H9 (cell line): ENCODE measurements around the gene FLNA. TPM values are rescaled to one million over a fixed set of nuclear protein-coding genes. Genes with fewer than 3 reads are reported as not detected.

ENCODE experiments used
- DNase-seq: peaks from one replicate; pipeline ENCODE4 v3.0.0-alpha.2; 2017
- H2AFZ ChIP-seq: one replicate; pipeline ENCODE4 v1.6.1; 2013; ENCODE audit warnings: mild to moderate bottlenecking, low read length, control low read depth, moderate library complexity
- H2AK5ac ChIP-seq: 2 replicates; pipeline ENCODE4 v1.6.1; 2013; ENCODE audit warnings: low read length, control low read depth, mixed read lengths; ENCODE audit not compliant: insufficient read length
- H2BK120ac ChIP-seq: one replicate; pipeline ENCODE4 v1.6.1; 2013; ENCODE audit warnings: low read depth, mild to moderate bottlenecking, low read length, control low read depth, inconsistent platforms; ENCODE audit not compliant: poor library complexity, severe bottlenecking
- H2BK12ac ChIP-seq: 2 replicates; pipeline ENCODE4 v1.6.1; 2013; ENCODE audit warnings: low read length, control low read depth, mixed read lengths, low read depth; ENCODE audit not compliant: insufficient read length
- H2BK15ac ChIP-seq: 2 replicates; pipeline ENCODE4 v1.6.1; 2013; ENCODE audit warnings: low read depth, low read length, control low read depth
- H2BK20ac ChIP-seq: one replicate; pipeline ENCODE4 v1.6.1; 2013; ENCODE audit warnings: low read depth, mild to moderate bottlenecking, low read length, control low read depth, inconsistent platforms; ENCODE audit not compliant: poor library complexity, severe bottlenecking
- H2BK5ac ChIP-seq: 2 replicates; pipeline ENCODE4 v1.6.1; 2013; ENCODE audit warnings: low read length, control low read depth, mixed read lengths; ENCODE audit not compliant: insufficient read length
- H3K14ac ChIP-seq: 2 replicates; pipeline ENCODE4 v1.6.1; 2013; ENCODE audit warnings: low read length, control low read depth; ENCODE audit not compliant: insufficient read depth
- H3K18ac ChIP-seq: 2 replicates; pipeline ENCODE4 v1.6.1; 2013; ENCODE audit warnings: low read depth, mild to moderate bottlenecking, mixed read lengths, low read length, control low read depth; ENCODE audit not compliant: insufficient read length
- H3K23ac ChIP-seq: 2 replicates; pipeline ENCODE4 v1.6.1; 2013; ENCODE audit warnings: low read length, control low read depth, mixed read lengths, low read depth; ENCODE audit not compliant: insufficient read length
- H3K23me2 ChIP-seq: 2 replicates; pipeline ENCODE4 v1.6.1; 2013; ENCODE audit warnings: low read depth, mild to moderate bottlenecking, mixed read lengths, low read length, control low read depth; ENCODE audit not compliant: insufficient read length, poor library complexity, severe bottlenecking
- H3K27ac ChIP-seq: 2 replicates; pipeline ENCODE4 v1.5.1; 2013; ENCODE audit warnings: low read length, control low read depth, mixed read lengths, low read depth; ENCODE audit not compliant: insufficient read length
- H3K27me3 ChIP-seq: 2 replicates; pipeline ENCODE4 v1.6.1; 2013; ENCODE audit warnings: low read length, control low read depth, inconsistent platforms; ENCODE audit not compliant: insufficient read depth
- H3K4ac ChIP-seq: 2 replicates; pipeline ENCODE4 v1.6.1; 2013; ENCODE audit warnings: low read depth, mild to moderate bottlenecking, control low read depth, inconsistent platforms, low read length, moderate library complexity
- H3K4me1 ChIP-seq: 2 replicates; pipeline ENCODE4 v1.6.1; 2013; ENCODE audit warnings: low read length, control low read depth, inconsistent platforms; ENCODE audit not compliant: insufficient read depth
- H3K4me2 ChIP-seq: 2 replicates; pipeline ENCODE4 v1.6.1; 2013; ENCODE audit warnings: low read length, control low read depth, mixed read lengths; ENCODE audit not compliant: insufficient read length, insufficient read depth
- H3K56ac ChIP-seq: 2 replicates; pipeline ENCODE4 v1.6.1; 2013; ENCODE audit warnings: low read depth, mild to moderate bottlenecking, mixed read lengths, low read length, control low read depth; ENCODE audit not compliant: insufficient read length
- H3K79me1 ChIP-seq: 2 replicates; pipeline ENCODE4 v1.6.1; 2013; ENCODE audit warnings: low read depth, mild to moderate bottlenecking, moderate library complexity, low read length, control low read depth, inconsistent platforms; ENCODE audit not compliant: insufficient read depth, poor library complexity, severe bottlenecking
- H3K79me2 ChIP-seq: 2 replicates; pipeline ENCODE4 v1.6.1; 2013; ENCODE audit warnings: low read length, control low read depth, inconsistent platforms; ENCODE audit not compliant: insufficient read depth
- H3K9ac ChIP-seq: 2 replicates; pipeline ENCODE4 v1.6.1; 2013; ENCODE audit warnings: low read length, control low read depth, mixed read lengths; ENCODE audit not compliant: insufficient read length; ENCODE audit errors: extremely low read depth
- H3K9me3 ChIP-seq: one replicate; pipeline ENCODE4 v1.6.1; 2013; ENCODE audit warnings: low read depth, low read length, inconsistent platforms; ENCODE audit not compliant: control insufficient read depth
- H3T11ph ChIP-seq: one replicate; pipeline ENCODE4 v1.6.1; 2013; ENCODE audit warnings: mild to moderate bottlenecking, low read length, control low read depth, inconsistent platforms
- H4K20me1 ChIP-seq: one replicate; pipeline ENCODE4 v1.6.1; 2013; ENCODE audit not compliant: control insufficient read depth, insufficient read length, insufficient read depth
- H4K5ac ChIP-seq: 2 replicates; pipeline ENCODE4 v1.6.1; 2013; ENCODE audit warnings: low read depth, mild to moderate bottlenecking, mixed read lengths, low read length, control low read depth; ENCODE audit not compliant: insufficient read length
- H4K8ac ChIP-seq: replicated peaks from 2 replicates; pipeline ENCODE4 v1.6.1; 2013; ENCODE audit warnings: low read length, control low read depth, mixed read lengths, low read depth; ENCODE audit not compliant: insufficient read length
- H4K91ac ChIP-seq: 2 replicates; pipeline ENCODE4 v1.6.1; 2013; ENCODE audit warnings: low read depth, mild to moderate bottlenecking, moderate library complexity, mixed read lengths, low read length, control low read depth; ENCODE audit not compliant: insufficient read length
- H3K27ac Mint-ChIP-seq, 3 experiments: 2 replicates in 2 of 3; 3 replicates in 1 of 3; pipeline ENCODE4 v1.8.0; 2020 to 2021; ENCODE audit warnings: mixed read lengths in 3 of 3, mild to moderate bottlenecking in 1 of 3, moderate library complexity in 1 of 3
- H3K27me3 Mint-ChIP-seq: 2 replicates; pipeline ENCODE4 v1.8.0; 2021; ENCODE audit warnings: low read depth, mild to moderate bottlenecking, moderate library complexity, mixed read lengths
- H3K36me3 Mint-ChIP-seq, 3 experiments: 2 replicates in 2 of 3; 3 replicates in 1 of 3; pipeline ENCODE4 v1.8.0; 2020 to 2021; ENCODE audit warnings: low read depth in 3 of 3, mixed read lengths in 3 of 3; ENCODE audit not compliant: insufficient read depth in 1 of 3
- H3K4me1 Mint-ChIP-seq, 2 experiments: 2 replicates each; pipeline ENCODE4 v1.8.0; 2020; ENCODE audit warnings: mixed read lengths in 2 of 2
- H3K4me3 Mint-ChIP-seq, 2 experiments: 2 replicates in 1 of 2; 3 replicates in 1 of 2; pipeline ENCODE4 v1.8.0; 2020 to 2021; ENCODE audit warnings: mild to moderate bottlenecking in 2 of 2, mixed read lengths in 2 of 2, moderate library complexity in 1 of 2
- H3K9me3 Mint-ChIP-seq, 2 experiments: 2 replicates in 1 of 2; 3 replicates in 1 of 2; pipeline ENCODE4 v1.8.0; 2020; ENCODE audit warnings: mild to moderate bottlenecking in 2 of 2, mixed read lengths in 2 of 2, moderate library complexity in 1 of 2
- WGBS: extraction: QIAGEN DNeasy Blood & Tissue Kit; methylation state at CpG from one replicate; pipeline ENCODE4 v1.1.7; 2013; ENCODE audit warnings: missing lambda C conversion rate, low lambda C conversion rate, mixed read lengths; ENCODE audit not compliant: insufficient read length; ENCODE audit errors: extremely low coverage; 5-methylcytosine and 5-hydroxymethylcytosine counted together
- total RNA-seq: library from RNA; stranded (reverse); gene quantifications from 2 replicates; pipeline ENCODE4 v1.2.1, GENCODE V29; 2021
- TF ChIP-seq, protein P1 (sequence below): fragments of 200-600 bp; sonication (generic); conservative IDR thresholded peaks from 3 replicates; pipeline ENCODE4 v1.8.0; 2021; ENCODE audit warnings: antibody characterized with exemption, mild to moderate bottlenecking

FLNA gene
- total RNA-seq, 1 experiment from 2014 or later, result 957 TPM

DNA sequence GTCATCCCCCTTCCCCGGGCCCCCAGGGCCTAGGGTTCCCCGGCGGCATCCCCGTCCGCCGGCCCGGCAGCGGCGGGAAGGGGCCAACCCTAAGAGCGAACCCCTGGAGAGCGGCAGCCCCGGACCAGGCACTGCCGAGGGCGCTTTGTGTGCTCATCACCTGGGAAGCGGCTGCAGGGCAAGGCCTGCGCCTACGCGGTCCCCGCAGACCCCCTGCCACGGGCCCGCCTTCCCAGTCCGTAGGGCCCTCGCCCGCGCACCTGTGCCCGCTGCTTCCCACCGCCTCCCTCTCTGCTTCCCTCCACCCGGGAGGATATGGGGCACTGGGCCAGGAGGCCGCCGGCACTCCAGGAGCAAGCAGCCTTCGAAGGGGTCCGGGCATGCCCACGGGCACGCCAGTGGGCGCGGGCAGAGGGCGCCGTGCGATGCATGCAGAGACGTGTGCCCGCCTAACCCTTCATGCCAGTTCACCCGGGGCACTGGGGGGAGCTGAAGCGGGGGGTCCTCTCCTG, 2.6 kb downstream of the FLNA start:
- Histone ChIP-seq H4K8ac (no peak overlapping the region), H3K23ac (no peak overlapping the region), H3K9me3 (no peaks in the 10 kb centered on the region), H3T11ph (no peak overlapping the region), H4K20me1 (no peaks in the 10 kb centered on the region), H3K79me2 (peaks cover 17% of the 10 kb centered on the region; the same call in 1 of the 2 replicates), H3K27ac (no peak overlapping the region), H2BK12ac (no peak overlapping the region), H3K4me2 (peak overlapping the region; percentile 34), H2BK20ac (no peak overlapping the region), H3K4me1 (no peaks in the 10 kb centered on the region), H3K9ac (no peak overlapping the region), H3K79me1 (no peaks in the 10 kb centered on the region), H3K23me2 (peaks cover 5% of the 10 kb centered on the region), H3K56ac (no peak overlapping the region), H4K5ac (no peak overlapping the region), H3K18ac (no peak overlapping the region), H2AK5ac (no peak overlapping the region), H2AFZ (no peak overlapping the region), H3K4ac (no peak overlapping the region), H3K27me3 (no peaks in the 10 kb centered on the region), H4K91ac (no peak overlapping the region), H3K14ac (no peak overlapping the region; the same call in 1 of the 2 replicates), H2BK15ac (no peak overlapping the region), H2BK5ac (no peak overlapping the region), H2BK120ac (no peak overlapping the region)
- Mint-ChIP-seq H3K4me1 (peaks cover 2 to 23% of the 10 kb centered on the region in 2 experiments; a peak in 3 of 4 replicates), H3K4me3 (peak overlapping the region; percentile 54 to 63; a peak in 4 of 5 replicates), H3K27ac (no peak overlapping the region), H3K27me3 (peaks cover 5% of the 10 kb centered on the region), H3K9me3 (peaks cover 46 to 50% of the 10 kb centered on the region in 2 experiments), H3K36me3 (peaks cover 19 to 28% (median 20%) of the 10 kb centered on the region in 3 experiments)
- no peak for DNase-seq
- no CpG with 5 or more reads among the region's 43 CpGs for WGBS
- TF ChIP-seq, protein P1, sequence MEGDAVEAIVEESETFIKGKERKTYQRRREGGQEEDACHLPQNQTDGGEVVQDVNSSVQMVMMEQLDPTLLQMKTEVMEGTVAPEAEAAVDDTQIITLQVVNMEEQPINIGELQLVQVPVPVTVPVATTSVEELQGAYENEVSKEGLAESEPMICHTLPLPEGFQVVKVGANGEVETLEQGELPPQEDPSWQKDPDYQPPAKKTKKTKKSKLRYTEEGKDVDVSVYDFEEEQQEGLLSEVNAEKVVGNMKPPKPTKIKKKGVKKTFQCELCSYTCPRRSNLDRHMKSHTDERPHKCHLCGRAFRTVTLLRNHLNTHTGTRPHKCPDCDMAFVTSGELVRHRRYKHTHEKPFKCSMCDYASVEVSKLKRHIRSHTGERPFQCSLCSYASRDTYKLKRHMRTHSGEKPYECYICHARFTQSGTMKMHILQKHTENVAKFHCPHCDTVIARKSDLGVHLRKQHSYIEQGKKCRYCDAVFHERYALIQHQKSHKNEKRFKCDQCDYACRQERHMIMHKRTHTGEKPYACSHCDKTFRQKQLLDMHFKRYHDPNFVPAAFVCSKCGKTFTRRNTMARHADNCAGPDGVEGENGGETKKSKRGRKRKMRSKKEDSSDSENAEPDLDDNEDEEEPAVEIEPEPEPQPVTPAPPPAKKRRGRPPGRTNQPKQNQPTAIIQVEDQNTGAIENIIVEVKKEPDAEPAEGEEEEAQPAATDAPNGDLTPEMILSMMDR, result no peak
